Transverse colon (tissue), 3 donors: ENCODE data around the gene AHSA1.

ENCODE experiments used
- CTCF ChIP-seq, 5 experiments: fragments of 200-600 bp in 3 of 5; fragments of 450-650 bp in 2 of 5; sonication (generic) in 3 of 5; IDR thresholded peaks; 1 replicate in 2 of 5; 2 replicates in 3 of 5; pipeline ENCODE4 v1.5.1; 2016 to 2017; ENCODE audit warnings: antibody characterized with exemption in 5 of 5, inconsistent platforms in 3 of 5, mild to moderate bottlenecking in 2 of 5, moderate library complexity in 1 of 5
- POLR2A ChIP-seq: fragments of 450-650 bp; IDR thresholded peaks from one replicate; pipeline ENCODE4 v1.6.1; 2016; ENCODE audit warnings: antibody characterized with exemption, mild to moderate bottlenecking, moderate library complexity

DNA sequence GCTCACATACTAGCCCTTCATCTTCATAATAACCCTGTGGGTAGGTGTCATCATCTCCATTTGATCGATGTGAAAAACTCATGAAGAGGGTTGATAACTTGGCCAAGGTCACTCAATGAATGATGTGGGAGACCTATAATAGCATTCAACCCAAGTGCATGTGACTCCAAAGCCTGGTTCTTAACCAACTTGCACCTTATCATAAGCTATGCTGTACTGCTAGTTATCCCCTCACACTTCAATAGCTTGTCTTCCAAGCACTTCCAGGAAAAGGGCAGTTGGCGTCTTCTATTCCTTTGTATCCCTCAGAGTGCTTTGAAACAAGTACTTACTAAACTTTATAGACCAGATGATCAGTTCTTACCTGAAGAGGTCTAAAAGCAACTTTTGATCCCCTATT lies 15.7 kb upstream of the AHSA1 start:
- TF ChIP-seq POLR2A (no peak), CTCF (IDR thresholded peaks at IDR 0.05) (no peak)
